DMS53 (cell line): Measurements from ENCODE around the gene SMYD5.

ENCODE experiments used
- DNase-seq: peaks from one replicate; lab custom pipeline; 2025; lab: John Stamatoyannopoulos, UW

The SMYD5 gene

GRCh38 chr2:73238976-73239375 lies 24.9 kb downstream of the SMYD5 start:
- DNase-seq, result no peak

GRCh38 chr2:73239776-73240175 lies 25.7 kb downstream of the SMYD5 start:
- no peak for DNase-seq

DNA sequence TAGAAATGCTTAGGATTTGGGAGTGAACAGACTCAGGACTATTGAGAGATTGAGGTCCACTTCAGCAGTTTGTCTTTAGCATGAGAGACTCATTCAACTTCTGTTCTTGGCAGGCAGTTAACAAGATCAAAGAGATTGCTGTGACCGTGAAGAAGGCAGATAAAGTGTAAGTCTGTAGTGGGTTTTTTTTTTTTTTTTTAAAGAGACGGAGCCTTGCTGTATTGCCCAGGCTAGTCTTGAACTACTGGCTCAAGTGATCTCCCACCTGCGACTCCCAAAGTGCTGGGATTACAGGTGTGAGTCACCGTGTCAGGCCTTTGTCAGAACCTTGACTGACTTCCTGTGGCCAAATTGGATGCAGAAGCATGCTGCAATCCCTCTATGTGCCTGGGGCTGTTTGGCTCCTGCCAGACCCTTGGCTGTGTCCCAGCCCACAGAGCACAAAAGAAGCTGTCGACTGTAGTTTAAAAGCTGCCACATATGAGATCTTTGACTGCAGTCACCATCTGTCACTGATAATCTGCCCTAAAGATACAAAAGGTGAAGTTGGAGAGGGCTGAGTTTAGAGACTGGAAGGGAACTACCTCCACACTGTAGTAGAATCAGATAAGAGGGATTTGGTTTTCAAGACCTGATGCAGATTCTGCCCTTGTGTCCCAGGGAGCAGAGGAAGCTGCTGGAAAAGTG lies 30.0 kb downstream of the SMYD5 start:
- DNase-seq, result peak; percentile 19

DNA sequence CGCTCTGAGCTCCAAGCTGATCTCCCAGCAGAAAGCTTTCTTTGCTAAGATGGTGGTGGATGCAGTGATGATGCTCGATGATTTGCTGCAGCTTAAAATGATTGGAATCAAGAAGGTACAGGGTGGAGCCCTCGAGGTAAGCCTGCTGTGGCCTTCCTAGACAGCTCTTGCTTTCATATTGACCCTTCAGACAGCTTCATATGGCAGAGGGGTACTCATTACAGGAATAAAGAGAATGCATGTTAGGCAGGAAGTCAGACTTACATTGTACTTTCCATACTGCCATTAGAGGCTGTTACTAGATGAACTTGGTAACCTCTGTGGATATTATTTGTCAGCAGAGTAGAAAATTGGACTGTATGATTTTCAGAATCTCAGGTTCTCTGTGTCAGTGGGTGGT lies 30.5 kb downstream of the SMYD5 start:
- no peak for DNase-seq

DNA sequence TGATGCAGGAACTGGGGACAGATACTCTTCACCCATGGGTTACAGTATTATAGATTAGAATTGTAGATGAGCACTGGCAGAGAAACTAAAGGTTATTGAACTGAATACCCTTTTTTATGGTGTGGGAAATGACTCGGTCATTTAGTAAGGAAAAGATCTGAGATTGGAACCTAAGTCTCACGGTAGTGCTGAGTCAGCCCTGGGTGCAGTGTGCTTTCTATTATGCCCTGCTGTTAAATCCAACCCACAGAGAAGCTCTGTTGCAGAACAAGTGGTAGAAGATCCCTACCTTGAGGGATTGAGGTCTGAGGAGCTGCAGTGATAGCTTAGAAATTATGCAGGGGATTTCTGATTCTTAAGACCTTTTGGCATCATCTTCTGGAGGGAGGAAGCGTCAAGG lies 32.8 kb downstream of the SMYD5 start:
- no peak for DNase-seq

DNA sequence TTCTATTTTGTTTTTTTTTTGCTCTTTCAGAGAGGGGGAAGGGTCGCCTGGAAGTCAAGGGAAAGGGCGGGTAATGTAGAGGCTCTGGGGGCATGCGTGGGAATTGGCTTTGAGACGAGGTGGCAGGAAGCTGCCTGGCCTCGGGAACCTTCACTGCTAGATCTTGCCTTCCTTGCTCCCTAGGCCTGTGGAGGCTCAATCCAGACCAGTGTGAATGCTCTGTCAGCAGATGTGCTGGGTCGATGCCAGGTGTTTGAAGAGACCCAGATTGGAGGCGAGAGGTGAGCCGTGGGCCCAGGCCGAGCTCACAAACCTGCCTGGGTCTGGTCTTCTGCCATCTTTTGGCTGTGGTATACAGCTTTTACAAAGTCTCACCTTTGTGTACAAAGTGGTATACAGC lies 35.6 kb downstream of the SMYD5 start:
- DNase-seq, result no peak

- peak; percentile 20 for DNase-seq
These were observed 37.1 kb downstream of the SMYD5 start for GRCh38 chr2:73250872-73251846.

- no peak for DNase-seq
These were observed 38.4 kb downstream of the SMYD5 start for GRCh38 chr2:73252238-73253027.

DNA sequence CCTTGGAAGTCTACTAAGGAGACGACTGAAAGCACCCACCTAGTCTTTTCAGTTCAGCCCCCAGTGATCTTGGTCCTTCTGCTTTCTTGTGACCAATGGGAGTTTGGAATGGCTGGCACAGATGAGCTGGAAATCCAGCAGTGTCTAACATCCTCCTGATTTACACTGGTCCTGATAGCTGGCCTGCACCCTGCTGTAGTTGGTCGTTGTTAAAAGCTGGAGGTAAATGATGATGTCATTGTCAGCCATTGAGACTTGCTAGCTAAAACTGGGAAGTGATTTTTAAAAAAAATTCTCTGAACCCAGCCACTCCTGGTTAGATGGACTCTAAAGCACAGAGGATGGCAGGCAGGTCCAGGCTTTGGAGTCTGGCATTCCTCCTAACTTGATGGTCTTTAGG lies 39.4 kb downstream of the SMYD5 start:
- peak; percentile 43 for DNase-seq

- DNase-seq, result peak; percentile 28
These were observed 39.9 kb downstream of the SMYD5 start for GRCh38 chr2:73253901-73254300.

GRCh38 chr2:73254343-73255006 lies 40.4 kb downstream of the SMYD5 start:
- DNase-seq, result no peak

GRCh38 chr2:73255007-73255644 lies 41.1 kb downstream of the SMYD5 start:
- no peak for DNase-seq

DNA sequence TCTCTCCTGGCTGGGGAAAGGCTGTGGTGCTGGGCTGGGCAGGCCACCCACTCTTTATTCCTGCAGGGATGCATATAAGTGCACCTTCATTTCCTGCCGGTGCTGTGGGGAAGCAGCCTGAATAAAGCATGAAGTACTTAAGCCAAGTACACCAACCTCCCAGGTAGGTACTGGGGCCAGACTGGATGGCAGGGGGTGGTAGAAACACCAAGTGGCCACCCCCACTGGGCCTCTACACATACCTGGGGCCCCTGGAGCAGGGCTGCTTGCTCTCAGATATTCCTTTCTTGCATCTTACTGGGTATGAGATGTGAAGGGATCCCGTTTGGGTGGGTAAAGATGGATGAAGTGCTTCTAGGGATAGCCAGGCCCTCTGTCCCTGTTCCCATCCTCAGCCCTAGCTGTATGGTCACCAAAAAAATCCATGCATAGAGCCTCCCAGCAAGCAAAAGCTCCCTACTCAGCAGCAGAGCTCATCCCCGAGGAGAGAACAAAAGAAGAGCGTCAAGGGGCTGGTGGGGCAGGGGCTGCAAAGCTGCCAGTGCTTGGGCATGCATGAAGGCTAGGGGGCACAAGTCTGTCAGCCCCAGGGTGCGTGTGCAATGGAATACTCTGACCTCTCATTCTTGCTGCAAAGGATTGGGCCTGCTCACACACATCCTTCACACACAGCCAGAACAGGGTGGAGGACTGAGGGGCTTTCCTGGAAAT lies 42.0 kb downstream of the SMYD5 start:
- peak; percentile 13 for DNase-seq

DNA sequence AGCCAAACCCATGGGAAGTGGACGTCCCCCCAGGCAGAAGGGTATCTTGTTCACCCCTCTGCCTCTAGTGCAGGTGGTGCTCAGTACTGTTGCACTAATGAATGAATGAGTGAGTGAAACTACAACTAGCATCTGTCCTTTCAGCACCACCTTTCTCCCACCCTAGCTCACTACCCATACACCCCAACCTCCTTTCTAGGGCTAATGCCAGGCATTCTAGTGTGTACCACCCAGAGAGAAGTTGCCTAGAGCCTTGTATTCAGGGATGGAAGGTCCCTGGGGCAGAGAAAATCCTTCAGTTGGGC lies 42.5 kb downstream of the SMYD5 start:
- no peak for DNase-seq

- DNase-seq, result no peak
These were observed 43.0 kb downstream of the SMYD5 start for GRCh38 chr2:73257021-73257420.

DNA sequence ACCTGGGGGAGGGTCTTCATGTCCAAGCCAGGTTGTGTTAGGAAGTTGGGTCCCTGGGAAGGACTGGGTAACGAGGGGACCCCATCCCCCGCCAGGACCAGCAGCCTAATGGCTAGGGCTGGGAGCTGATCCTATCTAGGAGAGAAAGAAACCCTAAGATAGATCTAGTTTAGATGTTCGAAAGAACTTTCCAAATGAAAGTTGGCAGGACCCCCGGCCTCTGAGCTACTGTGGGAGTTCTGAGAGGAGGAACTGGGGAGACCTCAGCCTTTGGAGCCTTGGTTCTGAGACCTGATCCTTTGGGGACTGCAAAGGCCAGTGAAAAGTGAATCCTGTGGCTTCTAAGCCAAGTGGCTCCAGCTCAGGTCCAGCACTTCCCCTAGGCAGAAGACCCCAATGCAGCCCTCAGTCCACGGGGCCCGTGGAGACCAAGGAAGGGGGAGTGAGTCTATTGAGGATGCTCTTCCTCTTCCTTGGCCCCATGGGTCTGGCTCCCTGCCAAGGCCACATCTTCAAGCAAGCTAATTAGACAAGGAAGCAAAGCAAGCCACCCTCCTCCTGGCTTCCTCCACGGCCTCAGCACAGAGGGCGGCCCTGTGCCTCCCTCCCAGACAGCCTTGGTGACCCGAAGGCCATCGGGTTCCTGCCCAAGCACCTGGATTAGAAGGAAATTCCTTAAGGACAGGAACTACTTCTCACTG lies 43.5 kb downstream of the SMYD5 start:
- no peak for DNase-seq

DNA sequence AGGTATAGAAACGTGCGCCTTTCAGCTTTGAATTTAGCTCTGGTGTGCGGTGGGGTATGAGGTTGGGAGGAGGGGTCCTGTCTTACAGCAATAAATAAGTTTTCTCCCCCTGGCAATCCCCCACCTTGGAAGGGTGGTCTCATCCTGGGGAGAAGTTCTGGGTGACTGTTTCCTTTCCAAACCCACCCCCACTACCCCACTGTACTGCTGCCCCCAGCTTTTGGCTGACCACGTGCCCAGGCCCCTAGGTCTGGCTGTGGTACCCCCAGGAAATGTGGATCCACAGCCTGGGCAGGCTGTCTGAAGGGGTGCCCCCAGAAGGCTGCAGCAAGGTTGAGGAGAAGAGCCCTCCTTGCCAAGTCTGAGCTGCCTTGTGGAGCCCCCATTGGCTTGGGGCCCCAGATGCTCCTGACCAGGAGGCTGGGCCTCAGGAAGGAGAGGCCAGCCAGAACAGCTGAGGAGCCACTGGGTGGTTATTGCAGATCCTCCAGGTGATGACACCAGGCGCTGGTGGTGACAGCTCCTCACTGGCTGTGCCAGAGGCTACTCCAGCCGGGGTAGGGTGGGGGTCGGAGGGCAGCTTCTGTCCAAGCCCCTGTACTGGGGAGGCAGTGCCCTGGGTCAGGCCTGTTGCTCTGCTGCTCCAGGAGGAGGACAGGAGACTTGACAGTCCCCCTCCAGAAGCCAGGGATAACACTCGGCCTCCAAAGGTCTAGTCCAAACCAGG lies 44.3 kb downstream of the SMYD5 start:
- no peak for DNase-seq

- DNase-seq, result no peak
These were observed 44.8 kb downstream of the SMYD5 start for GRCh38 chr2:73258913-73259215.

- DNase-seq, result no peak
These were observed 45.2 kb downstream of the SMYD5 start for GRCh38 chr2:73259276-73259675.
